ENCODE results near the gene VWA2. TPM values are rescaled to one million over a fixed set of nuclear protein-coding genes. Genes with fewer than 3 reads are reported as not detected.

VWA2 gene
- total RNA-seq, 1 experiment from 2014 or later: 1.6 TPM

DNA sequence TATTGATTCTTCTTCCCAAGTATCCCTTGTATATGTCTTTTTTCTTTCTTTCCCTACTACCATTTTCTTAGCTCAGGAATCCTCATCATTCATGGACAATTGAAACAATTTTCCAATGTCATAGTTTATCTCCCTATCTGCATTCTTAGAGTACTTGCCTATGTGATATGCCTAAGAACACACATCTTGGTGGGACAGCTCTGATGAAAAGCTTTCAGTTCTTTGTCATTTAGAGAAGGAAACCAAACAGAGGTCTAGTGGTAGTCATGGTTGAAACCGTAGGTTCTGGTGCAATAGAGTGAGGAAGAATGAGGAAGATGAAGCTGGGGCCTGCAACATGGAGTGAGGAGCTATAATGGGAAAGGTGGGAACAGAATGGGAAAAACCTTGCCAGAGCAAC lies 31.7 kb upstream of the VWA2 start:
- H3K27me3 Mint-ChIP-seq (ENCODE audit: low read depth): peaks cover 2% of the 10 kb centered on the region; the same call in 1 of the 2 replicates
- no peak overlapping the region for H3K4me3 Mint-ChIP-seq
- H3K79me1 ChIP-seq (ENCODE audit: insufficient read depth, low read depth, low read length, poor library complexity, severe bottlenecking): no peaks in the 10 kb centered on the region
- no peaks in the 10 kb centered on the region for H3K4me1 Mint-ChIP-seq
- H3K23me2 ChIP-seq (ENCODE audit: insufficient read length, low read depth, low read length, poor library complexity, severe bottlenecking): no peaks in the 10 kb centered on the region
- H3K56ac ChIP-seq (ENCODE audit: insufficient read length, low read depth, low read length): no peak overlapping the region
- H2AFZ ChIP-seq (ENCODE audit: low read length): no peak overlapping the region
- no peaks in the 10 kb centered on the region for H3K4me1 ChIP-seq (ENCODE audit: insufficient read depth, low read length)
- no peak overlapping the region for H3K27ac Mint-ChIP-seq
- TF ChIP-seq, protein P1, sequence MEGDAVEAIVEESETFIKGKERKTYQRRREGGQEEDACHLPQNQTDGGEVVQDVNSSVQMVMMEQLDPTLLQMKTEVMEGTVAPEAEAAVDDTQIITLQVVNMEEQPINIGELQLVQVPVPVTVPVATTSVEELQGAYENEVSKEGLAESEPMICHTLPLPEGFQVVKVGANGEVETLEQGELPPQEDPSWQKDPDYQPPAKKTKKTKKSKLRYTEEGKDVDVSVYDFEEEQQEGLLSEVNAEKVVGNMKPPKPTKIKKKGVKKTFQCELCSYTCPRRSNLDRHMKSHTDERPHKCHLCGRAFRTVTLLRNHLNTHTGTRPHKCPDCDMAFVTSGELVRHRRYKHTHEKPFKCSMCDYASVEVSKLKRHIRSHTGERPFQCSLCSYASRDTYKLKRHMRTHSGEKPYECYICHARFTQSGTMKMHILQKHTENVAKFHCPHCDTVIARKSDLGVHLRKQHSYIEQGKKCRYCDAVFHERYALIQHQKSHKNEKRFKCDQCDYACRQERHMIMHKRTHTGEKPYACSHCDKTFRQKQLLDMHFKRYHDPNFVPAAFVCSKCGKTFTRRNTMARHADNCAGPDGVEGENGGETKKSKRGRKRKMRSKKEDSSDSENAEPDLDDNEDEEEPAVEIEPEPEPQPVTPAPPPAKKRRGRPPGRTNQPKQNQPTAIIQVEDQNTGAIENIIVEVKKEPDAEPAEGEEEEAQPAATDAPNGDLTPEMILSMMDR (conservative IDR thresholded peaks at IDR 0.05): no peak
- no peak overlapping the region for H2BK15ac ChIP-seq (ENCODE audit: low read depth, low read length)
- H3K4me2 ChIP-seq (ENCODE audit: insufficient read depth, insufficient read length, low read length): no peak overlapping the region
- no peak overlapping the region for H2BK5ac ChIP-seq (ENCODE audit: insufficient read length, low read length)
- no peak overlapping the region for H4K91ac ChIP-seq (ENCODE audit: insufficient read length, low read depth, low read length)
- no peak overlapping the region for H3T11ph ChIP-seq (ENCODE audit: low read length)
- H2AK5ac ChIP-seq (ENCODE audit: insufficient read length, low read length): no peak overlapping the region
- H3K9ac ChIP-seq (ENCODE audit: extremely low read depth, insufficient read length, low read length): no peak overlapping the region
- no peak overlapping the region for H4K5ac ChIP-seq (ENCODE audit: insufficient read length, low read depth, low read length)
- H2BK120ac ChIP-seq (ENCODE audit: low read depth, low read length, poor library complexity, severe bottlenecking): no peak overlapping the region
- H2BK20ac ChIP-seq (ENCODE audit: low read depth, low read length, poor library complexity, severe bottlenecking): no peak overlapping the region
- no peak overlapping the region for H3K14ac ChIP-seq (ENCODE audit: insufficient read depth, low read length)
- H3K9me3 Mint-ChIP-seq: no peaks in the 10 kb centered on the region; a peak in 1 of 5 replicates
- H3K9me3 ChIP-seq (ENCODE audit: control insufficient read depth, low read depth, low read length): no peaks in the 10 kb centered on the region
- H2BK12ac ChIP-seq (ENCODE audit: insufficient read length, low read depth, low read length): no peak overlapping the region
- H3K18ac ChIP-seq (ENCODE audit: insufficient read length, low read depth, low read length): no peak overlapping the region
- H3K27me3 ChIP-seq (ENCODE audit: insufficient read depth, low read length): no peaks in the 10 kb centered on the region
- WGBS (ENCODE audit: extremely low coverage, insufficient read length, low lambda C conversion rate): no CpG with 5 or more reads among the region's 1 CpG
- no peak for DNase-seq
- H3K4ac ChIP-seq (ENCODE audit: low read depth, low read length): no peak overlapping the region
- H3K23ac ChIP-seq (ENCODE audit: insufficient read length, low read depth, low read length): no peak overlapping the region
- no peaks in the 10 kb centered on the region for H4K20me1 ChIP-seq (ENCODE audit: control insufficient read depth, insufficient read depth, insufficient read length)
- H3K27ac ChIP-seq (ENCODE audit: insufficient read length, low read depth, low read length): no peak overlapping the region
- no peaks in the 10 kb centered on the region for H3K79me2 ChIP-seq (ENCODE audit: insufficient read depth, low read length)
- no peaks in the 10 kb centered on the region for H3K36me3 Mint-ChIP-seq (ENCODE audit: insufficient read depth in 1 of 3, low read depth in 3 of 3)
- H4K8ac ChIP-seq (replicated peaks; ENCODE audit: insufficient read length, low read depth, low read length): no peak overlapping the region
